Right cardiac atrium (tissue), 5 donors: ENCODE results near the gene SLC25A12. TPM values are rescaled to one million over a fixed set of nuclear protein-coding genes. Genes with fewer than 3 reads are reported as not detected.
"Not testable (repeated sequence)": the region's sequence is repeated elsewhere in the genome, so short reads cannot be mapped to it uniquely, and the experiment has no call there.

Experiments used
- ATAC-seq, 2 donors: fragments of 200-7000 bp; cut with Tn5 transposase; one replicate each; pipeline versions ENCODE4 v1.8.0 to v1.9.1; 2020; ENCODE audit warnings: moderate library complexity in 2 of 2, mild to moderate bottlenecking in 1 of 2
- DNase-seq, 3 donors: peaks; one replicate each; pipeline ENCODE4 v3.0.0-alpha.2; 2020
- H3K27ac ChIP-seq: one replicate; pipeline ENCODE4 v1.5.1; 2013; ENCODE audit warnings: mild to moderate bottlenecking, low read length, control low read depth, moderate library complexity
- H3K27me3 ChIP-seq: one replicate; pipeline ENCODE4 v1.6.1; 2013; ENCODE audit not compliant: control insufficient read depth, insufficient read depth
- H3K4me1 ChIP-seq: one replicate; pipeline ENCODE4 v1.6.1; 2013; ENCODE audit warnings: low read length; ENCODE audit not compliant: control insufficient read depth, insufficient read depth
- H3K4me3 ChIP-seq: one replicate; pipeline ENCODE4 v1.5.1; 2013; ENCODE audit warnings: low read length, control low read depth
- H3K9me3 ChIP-seq: one replicate; pipeline ENCODE4 v1.6.1; 2013; ENCODE audit warnings: low read length; ENCODE audit not compliant: control insufficient read depth
- WGBS: extraction: QIAGEN DNeasy Blood & Tissue Kit; methylation state at CpG from one replicate; pipeline ENCODE4 v1.1.7; 2013; 5-methylcytosine and 5-hydroxymethylcytosine counted together
- intact Hi-C, 4 donors: fragments of 100-400 bp; cut with DNase I; formaldehyde crosslinking; loops; one replicate each; pipeline versions ENCODE4 v1.11.0 to v1.14.0; 2022 to 2023
- polyA plus RNA-seq: library from polyadenylated mRNA; stranded (reverse); fragments of 200-250 nt; gene quantifications from one replicate; pipeline ENCODE4 v1.2.3, GENCODE V29; 2013
- total RNA-seq, 4 donors: library from RNA; stranded (reverse); fragmentation: NEBNext Ultra II Directional; extraction: Animal tissue kit (Norgen Biotek cat#: 25700); gene quantifications; one replicate each; pipeline ENCODE4 v1.2.1, GENCODE V29; 2021
- donor health status: healthy with polysubstance abuse.
- donor health status: DM: no; HTN: yes; CAD: no.
- donor health status: DM: no; HTN: no; CAD: no.
- donor health status: DM: no; HTN: yes; CAD: no; lungs with severe emphysema.
- donor health status: DM: yes; HTN: yes; CAD: no.

SLC25A12 gene
- total and polyA plus RNA-seq, 5 donors: 74.2 to 122 (median 99.4) TPM

- intact Hi-C loops: no loop called here
- Histone ChIP-seq H3K9me3 (no peaks in the 10 kb centered on the region), H3K27ac (no peak overlapping the region), H3K4me3 (no peak overlapping the region), H3K27me3 (no peaks in the 10 kb centered on the region), H3K4me1 (peaks cover 1% of the 10 kb centered on the region)
- WGBS: 88% methylated on average over 1 of the region's 1 CpG
- no peak for ATAC-seq
- no peak for DNase-seq
These were observed 71.3 kb downstream of the SLC25A12 start for GRCh38 chr2:171822525-171823322.

GRCh38 chr2:171819453-171819852 lies 74.6 kb downstream of the SLC25A12 start:
- DNase-seq (no peak), ATAC-seq (no peak)
- Histone ChIP-seq H3K27me3 (no peaks in the 10 kb centered on the region), H3K9me3 (no peaks in the 10 kb centered on the region), H3K4me1 (peaks cover 1% of the 10 kb centered on the region), H3K27ac (no peak overlapping the region), H3K4me3 (no peak overlapping the region)
- intact Hi-C loops: no loop called here
- WGBS: 94% methylated on average over 1 of the region's 1 CpG

- 69% methylated on average over 5 of the region's 5 CpGs for WGBS
- Histone ChIP-seq H3K9me3 (no peaks in the 10 kb centered on the region), H3K4me3 (no peak overlapping the region), H3K4me1 (no peaks in the 10 kb centered on the region), H3K27ac (no peak overlapping the region), H3K27me3 (no peaks in the 10 kb centered on the region)
- no peak for DNase-seq
- intact Hi-C loops: loop anchor here in 1 of 4 donors (5.0 kb wide), 1 partner anchor 287 kb away; the partner anchor contains the start of gene DLX2
- ATAC-seq: peak in 1 of 2 donors; percentile 60
These were observed 79.2 kb downstream of the SLC25A12 start for GRCh38 chr2:171814883-171815282.

DNA sequence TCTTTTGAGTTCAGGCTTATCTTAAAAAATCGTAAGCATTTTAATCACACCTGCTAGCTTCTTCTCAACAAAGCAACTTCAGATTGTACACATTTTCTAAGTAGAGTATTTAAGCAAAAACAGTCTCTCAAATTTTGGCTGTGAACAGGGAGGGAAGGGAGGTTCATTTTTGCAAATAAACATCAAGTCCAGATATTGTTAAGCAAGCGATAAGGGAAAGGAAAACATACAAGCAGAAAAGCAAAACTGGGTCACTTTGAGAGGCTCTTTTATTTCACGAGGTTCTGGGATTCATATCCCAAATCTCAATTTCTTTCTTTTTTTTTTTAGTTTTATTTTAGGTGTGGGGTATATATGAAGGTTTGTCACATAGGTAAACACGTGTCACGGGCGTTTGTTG lies 79.9 kb downstream of the SLC25A12 start:
- no peaks in the 10 kb centered on the region for H3K27me3 ChIP-seq
- H3K4me1 ChIP-seq: no peaks in the 10 kb centered on the region
- ATAC-seq (peak in 1 of 2 donors; percentile 64), DNase-seq (no peak)
- 57% methylated on average over 6 of the region's 6 CpGs for WGBS
- H3K27ac ChIP-seq: peak overlapping the region; percentile 37
- H3K9me3 ChIP-seq: no peaks in the 10 kb centered on the region
- H3K4me3 ChIP-seq: no peak overlapping the region
- intact Hi-C loops: loop anchor here in 1 of 4 donors (5.0 kb wide), 1 partner anchor 288 kb away; the partner anchor contains the start of gene DLX2

- Histone ChIP-seq H3K27ac (no peak overlapping the region), H3K4me1 (no peaks in the 10 kb centered on the region), H3K9me3 (no peaks in the 10 kb centered on the region), H3K4me3 (no peak overlapping the region), H3K27me3 (no peaks in the 10 kb centered on the region)
- no peak for ATAC-seq
- intact Hi-C loops: loop anchor here in 1 of 4 donors (5.0 kb wide), 1 partner anchor 289 kb away; the partner anchor contains the start of gene DLX2
- WGBS: 84% methylated on average over 5 of the region's 5 CpGs
- no peak for DNase-seq
These were observed 80.3 kb downstream of the SLC25A12 start for GRCh38 chr2:171813729-171814128.

DNA sequence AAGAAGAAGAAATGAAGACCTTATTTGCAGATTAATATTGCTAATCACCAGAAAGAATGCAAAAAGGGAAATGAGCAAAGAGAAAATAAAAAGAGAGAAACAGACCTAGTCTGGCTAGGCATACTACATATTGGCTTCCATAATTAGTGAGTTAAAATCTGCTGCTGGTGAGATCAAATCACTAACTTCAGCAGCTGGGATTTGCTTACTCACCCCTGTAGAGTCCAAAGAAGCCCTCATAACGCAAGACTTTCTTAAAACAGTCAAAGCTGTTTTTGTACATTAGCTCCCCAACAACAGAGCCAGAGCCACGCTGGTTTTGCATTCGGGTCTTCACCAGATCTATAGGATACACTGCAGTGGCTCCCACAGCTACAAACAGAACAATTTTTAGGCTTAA lies 80.9 kb downstream of the SLC25A12 start:
- ATAC-seq: peak; percentile 21 to 55
- no peak overlapping the region for H3K27ac ChIP-seq
- H3K27me3 ChIP-seq: no peaks in the 10 kb centered on the region
- no peaks in the 10 kb centered on the region for H3K9me3 ChIP-seq
- intact Hi-C loops: loop anchor here in 1 of 4 donors (5.0 kb wide), 1 partner anchor 289 kb away; the partner anchor contains the start of gene DLX2
- DNase-seq: no peak
- H3K4me1 ChIP-seq: no peaks in the 10 kb centered on the region
- 69% methylated on average over 3 of the region's 3 CpGs for WGBS
- no peak overlapping the region for H3K4me3 ChIP-seq

- no peaks in the 10 kb centered on the region for H3K4me1 ChIP-seq
- no peak for ATAC-seq
- no peak overlapping the region for H3K4me3 ChIP-seq
- no peak for DNase-seq
- WGBS: 35% methylated on average over 4 of the region's 4 CpGs
- no peak overlapping the region for H3K27ac ChIP-seq
- intact Hi-C loops: loop anchor here in 1 of 4 donors (5.0 kb wide), 1 partner anchor 291 kb away; the partner anchor contains the start of gene DLX2
- no peaks in the 10 kb centered on the region for H3K27me3 ChIP-seq
- no peaks in the 10 kb centered on the region for H3K9me3 ChIP-seq
These were observed 82.8 kb downstream of the SLC25A12 start for GRCh38 chr2:171811245-171811628.

DNA sequence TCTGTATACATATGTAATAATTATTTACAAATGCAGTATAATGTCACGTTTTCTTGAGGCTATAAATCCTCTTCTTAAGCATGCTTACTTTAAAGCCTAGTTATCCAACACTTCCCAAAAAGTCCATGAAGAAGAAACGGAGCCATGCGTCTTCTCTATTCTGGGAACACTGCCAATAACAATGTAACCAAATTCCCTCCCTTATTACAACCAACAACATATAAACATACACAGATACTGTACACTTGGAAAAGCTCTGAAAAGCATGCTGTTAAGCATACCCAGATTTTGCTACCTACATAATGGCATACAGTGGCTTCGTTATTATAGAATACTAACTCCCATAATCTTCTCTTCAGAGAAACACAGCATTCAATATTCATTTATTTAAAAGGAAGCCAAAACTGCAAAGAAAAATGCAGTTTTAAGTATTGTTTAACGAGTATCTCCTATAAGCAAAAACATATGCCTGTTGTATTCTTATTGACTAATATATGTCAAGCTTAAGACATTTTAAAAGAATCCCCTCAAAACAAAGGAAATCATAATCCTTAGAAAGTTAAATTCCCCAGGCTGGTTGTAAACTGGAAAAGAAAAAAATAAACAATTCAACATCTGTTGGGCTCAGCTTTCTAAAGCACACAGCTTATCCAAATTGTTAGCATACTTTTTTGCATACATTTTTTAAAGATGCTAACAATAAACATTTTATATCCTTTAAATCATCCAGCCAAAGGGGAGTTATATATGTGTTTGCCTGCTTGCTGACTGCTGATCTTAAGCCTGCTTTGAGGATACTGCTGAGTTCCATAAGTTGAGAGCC lies 83.4 kb downstream of the SLC25A12 start:
- Histone ChIP-seq H3K27ac (no peak overlapping the region), H3K27me3 (no peaks in the 10 kb centered on the region), H3K9me3 (no peaks in the 10 kb centered on the region), H3K4me1 (no peaks in the 10 kb centered on the region), H3K4me3 (no peak overlapping the region)
- 57% methylated on average over 5 of the region's 5 CpGs for WGBS
- no peak for ATAC-seq
- intact Hi-C loops: loop anchor here in 1 of 4 donors (5.0 kb wide), 1 partner anchor 292 kb away; the partner anchor contains the start of gene DLX2
- DNase-seq: no peak

GRCh38 chr2:171808885-171809284 lies 85.2 kb downstream of the SLC25A12 start:
- H3K27me3 ChIP-seq, ATAC-seq, H3K9me3 ChIP-seq, H3K27ac ChIP-seq, intact Hi-C loops, H3K4me3 ChIP-seq, DNase-seq, H3K4me1 ChIP-seq: not testable (repeated sequence)

- no peak for DNase-seq
- Histone ChIP-seq H3K27ac (no peak overlapping the region), H3K4me1 (no peaks in the 10 kb centered on the region), H3K9me3 (no peaks in the 10 kb centered on the region), H3K4me3 (no peak overlapping the region), H3K27me3 (no peaks in the 10 kb centered on the region)
- intact Hi-C loops: no loop called here
- ATAC-seq: peak in 1 of 2 donors; percentile 66
- WGBS: 62% methylated on average over 5 of the region's 5 CpGs
These were observed 86.1 kb downstream of the SLC25A12 start for GRCh38 chr2:171807831-171808393.
